GM18951 (cell line): ENCODE data around the gene PHPT1.
A peak's percentile ranks its signal among the peaks of the same experiment; 100 is the strongest.
"Not testable (repeated sequence)": the region's sequence is repeated elsewhere in the genome, so short reads cannot be mapped to it uniquely, and the experiment has no call there.

Experiments
- POLR2A ChIP-seq: IDR thresholded peaks from 4 replicates; pipeline ENCODE4 v1.6.1; 2011; ENCODE audit warnings: mild to moderate bottlenecking; ENCODE audit not compliant: insufficient read length, insufficient read depth; ENCODE audit errors: extremely low read depth
- in situ Hi-C: fragments of 300-500 bp; cut with MboI; formaldehyde crosslinking; loops from one replicate; pipeline ENCODE4 v1.12.0; 2022; ENCODE audit warnings: low sequenced_read_pairs, mixed read lengths, inconsistent platforms; ENCODE audit not compliant: unreplicated experiment

The PHPT1 gene

DNA sequence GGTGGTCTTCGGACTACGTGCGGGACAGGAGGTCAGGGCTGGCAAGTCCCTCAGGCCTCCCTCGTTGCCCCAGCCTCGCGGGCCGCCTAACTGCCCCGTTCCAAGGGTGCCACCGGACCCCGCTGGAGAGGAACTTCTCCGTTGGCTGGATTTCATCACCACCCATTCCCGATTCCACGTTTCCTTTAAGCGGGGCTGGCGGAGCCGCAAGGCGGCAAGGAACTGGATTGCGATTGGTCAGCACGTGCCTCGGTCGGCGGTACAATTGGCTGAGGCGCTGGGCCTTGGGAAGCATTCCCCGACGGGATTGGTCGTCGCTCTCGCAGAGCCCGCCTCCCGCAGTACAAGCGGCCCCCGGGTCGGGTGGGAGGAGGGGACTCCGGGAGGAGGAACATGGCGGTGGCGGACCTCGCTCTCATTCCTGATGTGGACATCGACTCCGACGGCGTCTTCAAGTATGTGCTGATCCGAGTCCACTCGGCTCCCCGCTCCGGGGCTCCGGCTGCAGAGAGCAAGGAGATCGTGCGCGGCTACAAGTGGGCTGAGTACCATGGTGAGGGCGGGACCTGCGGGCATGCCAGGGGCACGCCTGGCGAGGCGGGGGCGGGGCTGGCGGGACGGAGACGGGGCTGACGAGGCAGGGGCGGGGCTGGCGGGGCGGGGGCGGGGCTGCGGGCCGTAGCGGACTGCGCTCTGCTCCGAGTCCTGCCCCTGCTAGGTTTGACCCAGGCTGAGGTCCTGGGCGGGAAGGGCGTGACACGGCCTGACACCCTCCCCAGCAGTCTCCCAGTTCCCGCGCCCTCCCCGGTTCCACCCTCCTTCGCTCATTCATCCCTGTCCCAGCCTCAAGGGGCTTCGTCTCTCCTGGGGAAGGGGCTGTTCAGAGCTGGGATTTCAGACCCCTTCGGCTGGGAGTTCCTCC, at the start of gene PHPT1:
Gene PHPT1, plus strand, starts transcription at position 372 of the 922 bp plus-strand sequence. Its CDS starts 22 bp downstream, at position 394.
- in situ Hi-C loops: no loop called here
- peak; percentile 95 for TF ChIP-seq POLR2A

GRCh38 chr9:136799854-136800657, 49.2 kb upstream of the PHPT1 start:
- no peak for TF ChIP-seq POLR2A
- in situ Hi-C loops: loop anchor here (25.0 kb wide), 1 partner anchor 237 kb away; the partner anchor contains the start of genes ABCA2, FUT7 and NPDC1

GRCh38 chr9:136802321-136802720, 46.9 kb upstream of the PHPT1 start:
- in situ Hi-C loops: no loop called here
- TF ChIP-seq POLR2A: no peak

GRCh38 chr9:136803009-136803550, 46.1 kb upstream of the PHPT1 start:
- in situ Hi-C loops: not testable (repeated sequence)

DNA sequence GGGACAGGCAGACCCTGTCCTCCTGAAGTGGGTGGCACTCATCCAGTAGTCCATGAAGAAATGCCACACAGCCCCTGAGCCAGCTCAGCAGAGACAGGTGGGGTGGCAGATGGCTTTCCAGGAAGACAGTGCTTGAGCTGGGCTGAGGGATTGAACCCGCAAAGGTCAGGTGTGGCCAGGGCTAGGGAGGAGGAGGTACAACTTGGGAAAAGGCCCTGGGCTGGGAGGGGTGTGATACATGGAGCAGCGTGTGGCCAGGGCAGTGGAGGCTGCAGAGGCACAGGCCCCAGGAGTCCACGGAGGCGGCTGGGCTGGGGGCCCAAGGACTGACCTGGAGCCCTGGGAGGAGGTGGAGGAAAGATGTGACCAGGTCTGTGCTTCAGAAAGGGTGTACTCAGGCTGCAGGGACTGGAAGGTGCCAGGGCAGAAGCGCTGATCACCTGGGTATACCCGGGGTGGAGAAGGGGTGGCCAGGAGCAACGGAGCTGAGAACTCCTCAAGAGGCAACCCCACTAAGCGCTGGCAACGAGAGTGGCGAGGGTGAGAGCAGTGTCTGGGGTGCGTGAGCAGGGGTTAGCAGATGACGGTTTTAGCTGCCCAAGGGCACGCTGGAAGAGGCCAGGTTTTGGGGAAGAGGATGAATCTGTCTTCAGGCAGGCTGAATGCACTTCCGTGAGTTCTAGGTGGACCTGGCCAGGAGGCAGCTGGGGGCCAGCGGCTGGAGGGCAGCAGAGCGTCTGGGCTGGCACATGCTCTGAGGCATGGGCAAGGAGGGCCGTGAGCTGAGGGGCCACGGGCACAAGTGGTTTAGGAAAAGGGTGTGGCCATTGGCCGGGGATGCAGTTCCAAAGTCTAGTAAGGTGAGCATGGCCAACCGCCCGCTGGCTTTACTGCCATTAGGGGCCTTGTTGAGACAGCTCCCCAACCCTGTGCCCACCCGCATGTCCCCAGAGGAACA, 45.4 kb upstream of the PHPT1 start:
- in situ Hi-C loops: no loop called here
- TF ChIP-seq POLR2A: no peak

GRCh38 chr9:136804509-136805206, 44.6 kb upstream of the PHPT1 start:
- in situ Hi-C loops: no loop called here
- TF ChIP-seq POLR2A: no peak

DNA sequence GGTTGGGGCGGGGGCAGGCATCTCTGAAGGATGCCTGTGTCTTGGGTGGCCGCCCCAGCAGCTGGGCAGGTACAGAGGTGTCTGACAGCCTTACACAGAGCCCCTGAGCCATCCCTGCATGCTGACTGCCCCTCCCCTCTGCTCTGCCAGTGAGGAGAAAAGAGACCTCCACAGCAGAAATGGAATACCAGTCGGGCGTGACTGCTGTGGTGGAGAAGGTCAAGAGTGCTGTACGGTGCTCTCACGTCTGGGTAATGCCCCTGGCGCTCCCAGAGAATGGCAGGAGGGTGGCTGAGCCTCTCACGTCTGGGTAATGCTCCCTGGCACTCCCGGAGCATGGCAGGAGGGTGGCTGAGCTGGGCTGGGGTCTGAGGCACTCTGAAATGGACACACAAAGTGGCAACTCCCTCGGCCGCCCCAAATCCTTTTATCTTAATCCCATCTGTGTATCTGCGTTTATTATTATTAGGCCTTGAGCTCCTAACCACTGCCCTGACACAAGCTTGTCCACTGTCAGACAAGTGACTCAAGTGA, 43.9 kb upstream of the PHPT1 start:
- in situ Hi-C loops: no loop called here
- TF ChIP-seq POLR2A: no peak

- in situ Hi-C loops: no loop called here
- no peak for TF ChIP-seq POLR2A
These were observed 43.1 kb upstream of the PHPT1 start for GRCh38 chr9:136806067-136806466.

- no peak for TF ChIP-seq POLR2A
- in situ Hi-C loops: no loop called here
These were observed 42.5 kb upstream of the PHPT1 start for GRCh38 chr9:136806631-136807201.

GRCh38 chr9:136807281-136808074, 41.7 kb upstream of the PHPT1 start, which contains the start of gene RABL6:
RABL6 (plus strand) TSS chr9:136807948; CDS start chr9:136808197, 249 bp downstream.
- TF ChIP-seq POLR2A: peak; percentile 96
- in situ Hi-C loops: no loop called here
